Ecto neural progenitor cell (in vitro differentiated cells): ENCODE results near the gene PGGT1B.
"Not testable (repeated sequence)": the region's sequence is repeated elsewhere in the genome, so short reads cannot be mapped to it uniquely, and the experiment has no call there.

ENCODE experiments used
- DNase-seq: peaks from one replicate; pipeline ENCODE4 v3.0.0-alpha.2; 2018; ENCODE audit warnings: low spot score

PGGT1B gene

DNA sequence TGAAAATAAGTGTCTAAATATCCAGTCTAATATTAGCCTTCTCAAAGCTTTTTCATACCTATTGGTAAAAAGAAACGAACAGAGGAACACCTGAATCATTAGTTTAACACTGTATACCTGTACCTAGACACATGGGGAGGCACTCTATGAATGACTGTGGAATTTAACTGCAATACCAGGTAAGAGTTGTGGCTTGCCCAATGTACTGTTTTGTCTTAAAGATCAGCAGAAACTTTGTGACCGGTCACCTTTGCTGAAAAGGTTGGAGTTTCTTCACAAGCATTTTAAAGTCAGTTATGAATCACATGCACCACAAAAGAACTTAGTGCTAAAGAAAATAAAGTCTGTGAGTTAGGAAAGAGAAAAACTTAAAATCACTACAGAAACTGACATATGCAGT lies 2.4 kb downstream of the PGGT1B start:
- no peak for DNase-seq

DNA sequence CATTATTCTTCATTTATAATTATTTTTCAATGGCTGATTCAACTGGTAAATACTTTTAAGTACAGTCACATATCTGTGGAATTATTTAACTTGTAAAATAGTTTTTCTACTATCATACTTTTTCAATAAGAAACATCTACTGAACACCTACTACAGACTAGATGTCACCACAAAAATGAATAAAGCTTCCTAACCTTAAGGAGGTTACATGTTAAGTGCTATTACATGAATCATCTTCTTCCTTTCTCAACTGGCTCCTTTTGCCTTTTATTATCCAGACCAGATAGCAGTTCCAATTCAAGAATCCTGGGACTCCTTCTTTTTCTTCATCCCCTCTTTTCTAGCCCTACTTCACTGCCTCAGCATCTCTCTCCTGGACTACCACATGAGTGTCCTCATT lies 4.7 kb downstream of the PGGT1B start:
- DNase-seq = no peak

DNA sequence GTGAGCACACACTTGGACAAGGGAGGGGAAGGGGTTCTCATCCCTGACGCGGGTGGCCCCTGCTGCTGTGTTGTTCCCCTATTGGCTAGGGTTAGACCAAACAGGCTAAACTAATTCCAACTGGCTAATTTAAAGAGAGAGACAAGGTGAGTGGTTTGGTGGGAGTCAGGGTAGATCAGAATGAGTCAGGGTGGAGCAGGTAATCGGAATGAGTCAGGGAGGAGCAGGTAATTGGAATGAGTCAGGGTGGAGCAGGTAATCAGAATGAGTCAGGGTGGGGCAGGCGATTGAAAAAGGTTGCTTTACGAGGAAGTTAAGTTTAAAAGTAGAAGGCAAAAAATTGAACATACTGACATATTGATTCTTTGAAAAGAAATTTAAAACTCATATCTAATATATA lies 13.3 kb downstream of the PGGT1B start:
- DNase-seq = not testable (repeated sequence)

DNA sequence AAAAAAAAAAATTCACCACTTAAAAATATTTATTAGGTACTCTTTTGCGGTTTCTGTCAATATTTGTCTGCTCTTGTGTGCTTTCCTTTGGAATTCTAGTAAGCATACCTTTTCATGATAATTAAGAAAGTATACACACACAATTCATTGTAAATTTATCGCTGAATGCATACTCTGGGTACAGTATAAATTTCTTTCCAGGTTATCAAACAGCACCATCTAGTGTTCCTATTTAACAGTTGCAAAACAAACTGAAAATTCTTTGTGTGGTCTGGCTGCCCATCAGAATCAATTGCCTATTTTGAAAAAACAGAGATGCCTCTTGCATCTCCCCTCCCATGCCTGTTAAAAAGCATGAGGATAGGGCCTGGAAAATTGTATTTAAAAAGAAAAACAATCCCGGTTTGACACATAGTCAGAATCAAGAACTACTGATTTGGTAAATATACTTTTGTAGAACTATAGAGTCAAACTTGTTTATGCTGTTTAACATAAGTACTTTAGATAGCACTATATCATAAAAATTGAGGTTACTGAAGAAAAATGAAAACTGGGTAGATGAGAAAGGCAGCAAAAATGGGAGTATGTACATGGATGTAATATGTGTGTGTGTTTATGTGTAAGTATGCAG lies 16.2 kb downstream of the PGGT1B start:
- no peak for DNase-seq

DNA sequence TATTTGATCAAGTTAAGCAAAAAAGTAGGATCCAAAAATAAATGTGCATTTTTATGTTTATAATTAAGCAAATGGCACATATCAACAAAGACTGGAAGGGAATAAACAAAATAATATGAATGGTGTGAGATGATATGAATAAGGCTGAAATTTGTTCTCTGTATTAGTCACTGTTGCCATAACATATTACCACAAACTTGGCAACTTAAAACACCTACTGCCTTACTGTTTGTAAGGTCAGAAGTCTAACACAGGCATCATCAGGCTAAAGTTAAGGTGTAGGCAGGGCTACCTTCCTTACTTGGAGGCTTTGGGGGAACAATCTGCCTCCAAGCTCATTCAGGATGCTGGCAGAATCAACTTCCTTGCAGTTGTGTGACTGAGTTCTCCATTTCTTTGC lies 19.3 kb downstream of the PGGT1B start:
- DNase-seq = no peak

DNA sequence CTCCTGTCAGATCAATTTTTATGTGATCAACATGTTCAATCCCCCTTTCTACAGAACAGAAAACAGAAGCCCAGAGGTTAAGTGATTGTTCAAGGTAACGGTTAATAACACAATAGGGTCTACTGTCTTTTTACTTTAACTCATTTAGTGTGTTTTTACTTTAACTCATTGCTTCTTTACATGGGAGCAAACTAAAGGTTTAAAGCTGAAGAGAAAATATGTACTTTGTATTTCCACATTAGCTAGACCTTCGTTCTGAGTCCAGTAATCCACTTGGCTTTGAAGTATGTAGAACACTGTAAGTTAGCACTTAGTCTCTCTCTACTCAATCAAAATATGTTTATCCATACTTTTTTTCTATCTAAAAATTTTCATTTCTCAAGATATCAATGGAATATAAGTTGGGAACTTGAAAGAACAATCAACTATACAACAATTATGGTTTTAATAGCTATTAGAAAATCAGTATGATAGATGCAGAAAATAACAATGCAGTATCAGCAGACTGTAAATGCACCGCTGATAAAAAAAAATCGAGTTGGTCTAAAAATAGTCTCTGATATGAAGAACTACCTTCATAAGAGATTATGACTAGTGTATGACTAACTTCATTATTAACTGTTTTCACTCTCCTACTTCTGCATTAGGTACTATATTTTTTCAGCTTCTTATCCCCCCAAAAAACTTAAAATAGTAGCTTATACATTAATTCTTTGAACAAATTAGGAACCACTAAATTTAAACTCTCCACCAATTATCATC lies 20.6 kb downstream of the PGGT1B start:
- no peak for DNase-seq

DNA sequence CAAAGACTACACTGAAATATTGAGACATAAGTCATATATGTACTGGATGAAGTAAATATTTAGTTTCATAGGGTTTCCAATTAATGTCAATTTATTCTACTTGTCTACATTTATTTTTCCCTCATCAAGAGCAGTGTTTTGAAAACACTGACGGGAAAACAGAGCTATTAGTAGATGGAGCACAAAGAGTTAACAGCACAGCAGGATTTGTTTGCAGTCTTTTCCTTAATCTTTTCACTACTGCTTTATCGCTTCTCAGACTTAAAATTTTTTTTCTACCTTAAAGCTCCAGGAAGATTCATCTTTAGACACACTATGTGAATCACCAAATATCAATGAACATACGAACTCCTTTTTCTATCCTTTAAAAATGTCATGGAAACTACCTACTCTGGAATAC lies 25.6 kb downstream of the PGGT1B start:
- DNase-seq = no peak

- no peak for DNase-seq
These were observed 26.1 kb downstream of the PGGT1B start for GRCh38 chr5:115236599-115236998.

DNA sequence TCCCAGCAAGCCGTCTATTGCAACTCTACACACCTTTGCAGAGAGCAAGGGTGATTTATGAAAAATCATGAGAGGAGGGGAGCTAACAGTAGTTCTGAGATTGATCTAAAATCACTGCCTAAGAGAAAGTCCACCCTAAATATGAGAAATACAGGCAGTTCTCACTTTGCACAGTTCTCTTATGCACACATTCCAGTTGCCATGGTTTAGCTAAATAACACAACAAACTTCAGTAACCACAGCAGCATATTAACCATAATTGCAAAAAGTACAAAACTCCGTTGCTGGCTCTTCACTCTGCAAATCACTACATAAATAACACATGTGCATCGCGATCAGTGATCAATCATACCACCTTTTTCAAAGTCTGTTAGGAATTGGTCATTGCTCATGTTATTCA lies 31.1 kb downstream of the PGGT1B start:
- DNase-seq = no peak

- DNase-seq = no peak
These were observed 33.1 kb downstream of the PGGT1B start for GRCh38 chr5:115229606-115230005.

- DNase-seq = no peak
These were observed 35.4 kb downstream of the PGGT1B start for GRCh38 chr5:115227281-115227680.

GRCh38 chr5:115214541-115214940 lies 48.1 kb downstream of the PGGT1B start:
- no peak for DNase-seq

DNA sequence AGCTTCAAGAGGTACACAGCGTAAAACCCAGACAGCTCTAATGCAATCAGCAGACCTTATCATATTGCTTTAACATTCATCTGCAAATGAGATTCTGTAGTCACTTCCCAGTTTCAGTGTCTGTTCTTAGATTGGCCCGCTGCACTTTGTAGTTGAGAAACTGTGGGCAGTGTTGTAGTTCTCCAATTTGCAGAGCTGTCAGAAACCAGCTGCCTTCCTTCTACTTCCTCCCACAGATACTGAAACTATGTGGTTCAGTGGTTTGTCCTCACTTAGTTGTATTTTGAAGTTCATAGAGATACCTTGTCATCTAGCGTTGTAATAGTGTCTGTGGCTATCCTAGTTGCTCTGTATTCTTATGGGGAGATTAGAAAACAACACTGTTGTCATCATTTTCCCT lies 53.4 kb downstream of the PGGT1B start:
- no peak for DNase-seq

- no peak for DNase-seq
These were observed 59.7 kb downstream of the PGGT1B start for GRCh38 chr5:115202952-115203351.

DNA sequence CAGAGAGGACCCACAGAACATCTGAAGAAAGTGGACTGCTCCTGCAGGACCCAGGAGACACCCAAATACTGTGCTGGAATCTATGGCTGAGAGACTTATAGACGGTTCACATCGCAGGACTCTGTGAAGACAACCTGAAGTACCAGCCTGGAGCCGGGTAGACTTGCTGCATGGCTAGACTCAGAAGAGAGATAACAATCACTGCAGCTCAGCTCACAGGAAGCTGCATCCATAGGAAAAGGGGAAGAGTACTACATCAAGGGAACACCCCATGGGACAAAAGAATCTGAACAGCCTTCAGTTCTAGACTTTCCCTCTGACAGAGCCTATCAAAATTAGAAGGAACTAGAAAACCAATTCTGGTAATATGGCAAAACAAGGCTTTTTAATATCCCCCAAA lies 66.5 kb downstream of the PGGT1B start:
- DNase-seq = no peak

GRCh38 chr5:115194676-115195075 lies 68.0 kb downstream of the PGGT1B start:
- DNase-seq = no peak

GRCh38 chr5:115193295-115193694 lies 69.4 kb downstream of the PGGT1B start:
- no peak for DNase-seq

- DNase-seq = no peak
These were observed 70.6 kb downstream of the PGGT1B start for GRCh38 chr5:115192098-115192497.

- DNase-seq = no peak
These were observed 71.1 kb downstream of the PGGT1B start for GRCh38 chr5:115191474-115192031.

- no peak for DNase-seq
These were observed 72.3 kb downstream of the PGGT1B start for GRCh38 chr5:115190388-115190787.

DNA sequence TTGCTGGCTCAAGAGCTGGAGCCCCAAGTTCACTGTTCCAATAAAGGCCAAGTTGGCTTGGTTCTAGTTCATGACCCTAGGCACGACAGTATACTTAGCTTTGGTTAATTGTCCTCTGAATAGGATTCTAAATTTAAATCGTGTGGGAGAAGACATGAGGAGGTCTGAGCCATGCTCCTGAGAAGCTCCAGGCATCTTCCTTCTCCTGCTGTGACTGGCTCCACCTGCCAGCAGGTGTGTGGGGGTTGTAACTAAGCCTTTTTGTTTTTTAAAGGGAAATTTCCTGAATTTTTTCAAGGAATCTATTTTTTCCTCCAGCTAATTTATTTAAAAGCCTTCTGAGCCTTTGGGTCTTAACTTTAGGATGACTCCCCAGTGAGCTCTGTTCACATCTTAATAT lies 72.8 kb downstream of the PGGT1B start:
- DNase-seq = no peak

DNA sequence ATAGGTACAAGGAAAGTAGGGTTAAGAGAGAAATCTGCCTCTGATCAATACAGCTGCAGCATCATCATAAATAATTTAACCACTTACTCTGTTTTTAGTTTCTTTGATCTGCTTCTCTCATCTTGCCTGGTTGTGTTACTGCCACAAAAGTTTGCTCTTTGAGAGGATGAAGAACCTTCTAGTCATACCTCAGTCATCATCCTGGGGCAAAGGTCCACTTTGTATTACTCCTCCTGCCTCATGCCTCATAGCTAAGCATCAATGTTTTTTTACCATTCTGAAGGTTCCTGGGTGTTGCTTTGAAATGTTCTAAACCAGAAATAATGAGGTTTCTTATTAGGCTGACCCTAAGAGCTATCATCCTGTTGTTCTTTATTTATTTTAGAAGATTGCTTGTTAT lies 75.9 kb downstream of the PGGT1B start:
- no peak for DNase-seq

DNA sequence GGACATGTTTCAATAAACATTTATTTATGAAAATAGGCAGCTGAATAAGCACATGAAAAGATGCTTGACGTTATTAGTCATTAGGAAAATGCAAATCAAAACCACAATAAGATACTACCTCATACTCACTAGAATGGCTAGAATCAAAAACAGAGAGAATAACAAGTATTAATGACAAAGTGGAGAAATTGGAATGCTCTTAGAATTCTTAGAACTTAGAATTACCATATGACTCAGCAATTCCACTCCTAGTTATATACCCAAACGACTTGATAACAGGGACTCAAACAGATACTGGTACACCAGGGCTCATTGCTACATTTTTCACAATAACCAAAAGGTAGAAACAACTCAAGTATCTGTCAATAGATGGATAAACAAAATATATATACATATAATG lies 77.9 kb downstream of the PGGT1B start:
- DNase-seq = no peak

DNA sequence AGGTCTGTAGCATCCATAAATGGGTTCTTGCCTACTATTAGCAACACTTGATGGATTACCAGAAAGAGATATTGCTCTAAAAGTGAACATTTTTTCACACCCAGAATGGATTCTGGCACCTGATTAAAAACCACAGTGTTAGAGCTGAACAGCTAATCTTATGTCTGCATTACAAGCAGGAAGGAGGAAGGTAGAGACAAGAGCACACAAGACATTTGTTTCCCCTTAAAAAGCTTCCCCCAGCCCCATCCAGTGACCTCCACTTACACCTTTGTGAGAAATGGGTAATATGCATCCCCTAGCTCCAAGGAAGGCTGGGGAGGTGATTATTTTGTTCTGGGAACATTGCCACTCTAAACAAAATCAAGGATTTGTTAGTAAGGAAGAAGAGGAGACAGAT lies 80.9 kb downstream of the PGGT1B start:
- DNase-seq = no peak
